Endodermal cell (in vitro differentiated cells): ENCODE measurements around the gene TDRD3. TPM values are rescaled to one million over a fixed set of nuclear protein-coding genes. Genes with fewer than 3 reads are reported as not detected.

Source experiments
- DNase-seq: peaks from one replicate; pipeline ENCODE4 v3.0.0-alpha.2; 2017
- H3K27ac ChIP-seq: 2 replicates; pipeline ENCODE4 v1.5.1; 2013; ENCODE audit warnings: mild to moderate bottlenecking, low read depth, low read length, moderate library complexity
- H3K27me3 ChIP-seq: 2 replicates; pipeline ENCODE4 v1.6.1; 2013; ENCODE audit warnings: mild to moderate bottlenecking, low read length, moderate library complexity; ENCODE audit not compliant: insufficient read depth, control insufficient read depth, poor library complexity, severe bottlenecking
- H3K36me3 ChIP-seq: 2 replicates; pipeline ENCODE4 v1.7.0; 2013; ENCODE audit warnings: mild to moderate bottlenecking, low read length, moderate library complexity; ENCODE audit not compliant: control insufficient read depth, insufficient read depth
- H3K4me1 ChIP-seq: one replicate; pipeline ENCODE4 v1.7.0; 2013; ENCODE audit warnings: low read length; ENCODE audit not compliant: control insufficient read depth, insufficient read depth
- H3K4me3 ChIP-seq: 2 replicates; pipeline ENCODE4 v1.5.1; 2013; ENCODE audit warnings: mild to moderate bottlenecking, low read length, moderate library complexity
- H3K9ac ChIP-seq: 2 replicates; pipeline ENCODE4 v1.6.1; 2013; ENCODE audit warnings: mild to moderate bottlenecking, low read length, moderate library complexity; ENCODE audit not compliant: poor library complexity, severe bottlenecking; ENCODE audit errors: extremely low read depth
- H3K9me3 ChIP-seq: 2 replicates; pipeline ENCODE4 v1.6.1; 2013; ENCODE audit warnings: mild to moderate bottlenecking, low read length, moderate library complexity; ENCODE audit not compliant: control insufficient read depth
- H3K27ac Mint-ChIP-seq: 2 replicates; pipeline ENCODE4 v1.8.0; 2020; ENCODE audit warnings: mixed read lengths
- H3K27me3 Mint-ChIP-seq: 2 replicates; pipeline ENCODE4 v1.8.0; 2021; ENCODE audit warnings: mild to moderate bottlenecking, mixed read lengths; ENCODE audit not compliant: insufficient read depth
- H3K36me3 Mint-ChIP-seq: 2 replicates; pipeline ENCODE4 v1.8.0; 2020; ENCODE audit warnings: low read depth, mixed read lengths
- H3K4me1 Mint-ChIP-seq: 2 replicates; pipeline ENCODE4 v1.8.0; 2020; ENCODE audit warnings: mixed read lengths
- H3K4me3 Mint-ChIP-seq: 2 replicates; pipeline ENCODE4 v1.8.0; 2020; ENCODE audit warnings: mild to moderate bottlenecking, moderate library complexity, mixed read lengths
- H3K9me3 Mint-ChIP-seq: 2 replicates; pipeline ENCODE4 v1.8.0; 2020; ENCODE audit warnings: mild to moderate bottlenecking, mixed read lengths
- CTCF ChIP-seq: fragments of 200-600 bp; sonication (generic); conservative IDR thresholded peaks from 2 replicates; pipeline ENCODE4 v1.5.0; 2021; ENCODE audit warnings: antibody characterized with exemption, mild to moderate bottlenecking
- WGBS, 2 experiments: methylation state at CpG; one replicate each; pipeline versions ENCODE4 v1.1.5 to v1.1.7; 2013; ENCODE audit warnings: missing lambda C conversion rate in 2 of 2, mixed read lengths in 1 of 2; ENCODE audit not compliant: insufficient coverage in 1 of 2, insufficient read length in 1 of 2; 5-methylcytosine and 5-hydroxymethylcytosine counted together
- total RNA-seq, 2 donors: library from RNA; stranded (reverse); fragmentation: NEBNext Ultra II Directional in 1 of 2; extraction: Animal tissue kit (Norgen Biotek cat#: 25700) in 1 of 2; gene quantifications; 2 replicates in 1 of 2; 3 replicates in 1 of 2; pipeline ENCODE4 v1.2.1, GENCODE V29; 2021

Gene TDRD3
- total RNA-seq, 2 donors from 2014 or later: 25.3 to 36.1 TPM

GRCh38 chr13:60439201-60439600 is 42.2 kb downstream of the TDRD3 start:
- no peak overlapping the region for H3K4me3 Mint-ChIP-seq
- no peaks in the 10 kb centered on the region for H3K36me3 ChIP-seq
- DNase-seq: no peak
- no peaks in the 10 kb centered on the region for H3K4me1 ChIP-seq
- no peak overlapping the region for H3K27ac Mint-ChIP-seq
- H3K27me3 Mint-ChIP-seq: no peaks in the 10 kb centered on the region
- peaks cover 17% of the 10 kb centered on the region for H3K9me3 Mint-ChIP-seq
- H3K9ac ChIP-seq: no peak overlapping the region
- H3K9me3 ChIP-seq: peaks cover 15% of the 10 kb centered on the region
- H3K4me3 ChIP-seq: no peak overlapping the region
- no peak overlapping the region for H3K27ac ChIP-seq
- H3K27me3 ChIP-seq: no peaks in the 10 kb centered on the region
- peaks cover 5% of the 10 kb centered on the region for H3K36me3 Mint-ChIP-seq
- 92% methylated on average over 1 of the region's 2 CpGs; no CpG with 5 or more reads in 1 of the 2 experiments for WGBS, 2 experiments
- no peaks in the 10 kb centered on the region for H3K4me1 Mint-ChIP-seq
- TF ChIP-seq CTCF: no peak

GRCh38 chr13:60441761-60442160 is 44.7 kb downstream of the TDRD3 start:
- no peaks in the 10 kb centered on the region for H3K27me3 Mint-ChIP-seq
- TF ChIP-seq CTCF: no peak

GRCh38 chr13:60448907-60449510 is 52.0 kb downstream of the TDRD3 start:
- Mint-ChIP-seq H3K9me3 (no peaks in the 10 kb centered on the region), H3K4me3 (no peak overlapping the region), H3K27ac (no peak overlapping the region), H3K36me3 (no peaks in the 10 kb centered on the region), H3K27me3 (no peaks in the 10 kb centered on the region), H3K4me1 (peaks cover 7% of the 10 kb centered on the region)
- WGBS, 2 experiments: 36% methylated on average over 2 of the region's 2 CpGs; no CpG with 5 or more reads in 1 of the 2 experiments
- no peaks in the 10 kb centered on the region for H3K9me3 ChIP-seq
- no peak overlapping the region for H3K4me3 ChIP-seq
- DNase-seq: peak; percentile 50
- H3K36me3 ChIP-seq: no peaks in the 10 kb centered on the region
- H3K9ac ChIP-seq: no peak overlapping the region
- H3K4me1 ChIP-seq: no peaks in the 10 kb centered on the region
- no peaks in the 10 kb centered on the region for H3K27me3 ChIP-seq
- peak; percentile 86 for TF ChIP-seq CTCF
- H3K27ac ChIP-seq: no peak overlapping the region

More at GRCh38 chr13:60441761-60442160, 44.7 kb downstream of the TDRD3 start:
- Histone ChIP-seq H3K9ac (no peak overlapping the region), H3K4me3 (no peak overlapping the region), H3K36me3 (no peaks in the 10 kb centered on the region), H3K9me3 (no peaks in the 10 kb centered on the region), H3K27ac (no peak overlapping the region), H3K27me3 (no peaks in the 10 kb centered on the region), H3K4me1 (no peaks in the 10 kb centered on the region)
- Mint-ChIP-seq H3K36me3 (no peaks in the 10 kb centered on the region), H3K4me1 (no peaks in the 10 kb centered on the region), H3K9me3 (peaks cover under 1% of the 10 kb centered on the region), H3K4me3 (no peak overlapping the region), H3K27ac (no peak overlapping the region)
- no peak for DNase-seq
- 100% methylated on average over 1 of the region's 1 CpG; no CpG with 5 or more reads in 1 of the 2 experiments for WGBS, 2 experiments
